Measurements from ENCODE around the gene STARD9. TPM values are rescaled to one million over a fixed set of nuclear protein-coding genes. Genes with fewer than 3 reads are reported as not detected.

STARD9 gene
- total and polyA plus RNA-seq, 10 of the 15 experiments (the other 5 are each of a cell fraction or from before 2014, with no cell fraction given) = 0.58 to 11.5 (median 6.1) TPM

GRCh38 chr15:42716125-42716524, 140.7 kb downstream of the STARD9 start:
- BruUV-seq (replicated peaks) = no TSS peak
- in situ Hi-C loops (cut with MboI) = no loop called here
- Histone ChIP-seq H4K20me1 (ENCODE audit: control insufficient read depth, insufficient read depth) (no peaks in the 10 kb centered on the region), H3K9ac (ENCODE audit: control insufficient read depth, insufficient read depth, low read length) (no peak overlapping the region), H3K4me2 (ENCODE audit: control insufficient read depth, insufficient read depth) (no peak overlapping the region), H3K79me2 (ENCODE audit: control insufficient read depth, insufficient read depth, low read length) (no peaks in the 10 kb centered on the region), H2AFZ (ENCODE audit: control insufficient read depth, low read depth, low read length) (no peak overlapping the region), H3K9me3 (replicated peaks; ENCODE audit: control insufficient read depth, insufficient read depth, low read length) (no peaks in the 10 kb centered on the region), H3K4me3 (no peak overlapping the region), H3K27me3 (replicated peaks in 1 of 2; ENCODE audit: control insufficient read depth in 2 of 2, insufficient read depth in 2 of 2, low read length in 1 of 2) (no peaks in the 10 kb centered on the region), H3K27ac (ENCODE audit: control insufficient read depth, insufficient read depth) (no peak overlapping the region), H3K4me1 (ENCODE audit: control insufficient read depth, insufficient read depth, low read length) (no peaks in the 10 kb centered on the region), H3K36me3 (ENCODE audit: control insufficient read depth in 2 of 2, insufficient read depth in 2 of 2, low read length in 1 of 2) (peaks cover 0 to 9% of the 10 kb centered on the region in 2 experiments; a peak in 3 of 4 replicates)
- CTCF ChIA-PET = interaction anchor here (0.9 to 1.2 kb wide), 2 partner anchors 10 to 201 kb away, joined by 3 to 4 read pairs; no protein-coding TSS in a partner anchor
- 59% methylated on average over 5 of the region's 5 CpGs for WGBS (ENCODE audit: insufficient coverage, insufficient replicate concordance, low lambda C conversion rate, missing lambda C conversion rate)
- no peak for ATAC-seq
- no peak for TF ChIP-seq HDAC6 (IDR thresholded peaks at IDR 0.05; ENCODE audit: unreplicated experiment)
- no peak for DNase-seq (ENCODE audit: low read depth, low spot score)
- intact Hi-C loops (cut with micrococcal nuclease; ENCODE audit: unreplicated experiment) = no loop called here
- SMC1A ChIA-PET (ENCODE audit: uncharacterized antibody, unreplicated experiment) = no interaction called here
- RAD21 ChIA-PET (ENCODE audit: unreplicated experiment) = interaction anchor here (0.7 kb wide), 2 partner anchors 108 to 210 kb away, joined by 3 read pairs; no protein-coding TSS in a partner anchor
- POLR2A ChIA-PET = no interaction called here
- no peak for FAIRE-seq

- TF ChIP-seq E4F1 (IDR thresholded peaks at IDR 0.05; ENCODE audit: borderline replicate concordance, partially characterized antibody) (no peak), ESRRA (IDR thresholded peaks at IDR 0.05; ENCODE audit: low read length) (no peak)
- no peaks in the 10 kb centered on the region for H3K27me3 ChIP-seq (replicated peaks in 1 of 2; ENCODE audit: control insufficient read depth in 2 of 2, insufficient read depth in 2 of 2, low read length in 1 of 2)
- FAIRE-seq = no peak
- H3K79me2 ChIP-seq (ENCODE audit: control insufficient read depth, insufficient read depth, low read length) = no peaks in the 10 kb centered on the region
- BruUV-seq (replicated peaks) = no TSS peak
- H3K36me3 ChIP-seq (ENCODE audit: control insufficient read depth in 2 of 2, insufficient read depth in 2 of 2, low read length in 1 of 2) = peaks cover 0 to 10% of the 10 kb centered on the region in 2 experiments; a peak in 3 of 4 replicates
- ChIA-PET CTCF (interaction anchor here (0.9 to 1.4 kb wide), 5 partner anchors 10 to 209 kb away, joined by 3 to 7 read pairs (median 4); no protein-coding TSS in a partner anchor), SMC1A (ENCODE audit: uncharacterized antibody, unreplicated experiment) (interaction anchor here (0.9 kb wide), 1 partner anchor 210 kb away, joined by 3 read pairs; no protein-coding TSS in a partner anchor), POLR2A (interaction anchor here (1.0 kb wide), 1 partner anchor 21 kb away, joined by 3 read pairs; no protein-coding TSS in a partner anchor), RAD21 (ENCODE audit: unreplicated experiment) (interaction anchor here (0.7 kb wide), 1 partner anchor 210 kb away, joined by 3 read pairs; no protein-coding TSS in a partner anchor)
- no peak overlapping the region for H3K4me2 ChIP-seq (ENCODE audit: control insufficient read depth, insufficient read depth)
- no peak overlapping the region for H3K27ac ChIP-seq (ENCODE audit: control insufficient read depth, insufficient read depth)
- no peak for DNase-seq (ENCODE audit: low read depth, low spot score)
- in situ Hi-C loops (cut with MboI) (no loop called here), intact Hi-C loops (cut with micrococcal nuclease; ENCODE audit: unreplicated experiment) (no loop called here)
- 94% methylated on average over 2 of the region's 2 CpGs for WGBS (ENCODE audit: insufficient coverage, insufficient replicate concordance, low lambda C conversion rate, missing lambda C conversion rate)
- no peak overlapping the region for H3K9ac ChIP-seq (ENCODE audit: control insufficient read depth, insufficient read depth, low read length)
- no peaks in the 10 kb centered on the region for H4K20me1 ChIP-seq (ENCODE audit: control insufficient read depth, insufficient read depth)
- H2AFZ ChIP-seq (ENCODE audit: control insufficient read depth, low read depth, low read length) = no peak overlapping the region
- no peak for ATAC-seq
- no peaks in the 10 kb centered on the region for H3K9me3 ChIP-seq (replicated peaks; ENCODE audit: control insufficient read depth, insufficient read depth, low read length)
- no peak overlapping the region for H3K4me3 ChIP-seq
- no peaks in the 10 kb centered on the region for H3K4me1 ChIP-seq (ENCODE audit: control insufficient read depth, insufficient read depth, low read length)
These were observed 141.2 kb downstream of the STARD9 start for GRCh38 chr15:42716626-42717025.

Measured in GM12878 (cell line).